ENCODE results near the gene ELMO3.

Gene ELMO3

DNA sequence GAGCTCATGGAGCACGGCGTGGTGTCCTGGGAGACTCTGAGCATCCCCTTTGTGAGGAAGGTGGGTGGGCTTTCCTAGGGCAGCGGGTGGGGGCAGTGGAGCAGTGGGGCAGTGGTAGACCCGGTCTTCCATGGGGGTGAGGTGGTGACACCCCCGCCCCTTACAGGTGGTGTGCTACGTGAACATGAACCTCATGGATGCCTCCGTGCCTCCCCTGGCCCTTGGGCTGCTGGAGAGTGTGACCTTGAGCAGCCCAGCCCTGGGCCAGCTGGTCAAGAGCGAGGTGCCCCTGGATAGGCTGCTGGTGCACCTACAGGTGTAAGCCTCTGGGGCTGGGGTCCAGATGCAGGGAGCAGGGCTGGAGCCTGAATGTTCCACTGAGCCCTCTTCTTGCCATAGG, 1.6 kb downstream of the ELMO3 start:
- no peak for DNase-seq

DNA sequence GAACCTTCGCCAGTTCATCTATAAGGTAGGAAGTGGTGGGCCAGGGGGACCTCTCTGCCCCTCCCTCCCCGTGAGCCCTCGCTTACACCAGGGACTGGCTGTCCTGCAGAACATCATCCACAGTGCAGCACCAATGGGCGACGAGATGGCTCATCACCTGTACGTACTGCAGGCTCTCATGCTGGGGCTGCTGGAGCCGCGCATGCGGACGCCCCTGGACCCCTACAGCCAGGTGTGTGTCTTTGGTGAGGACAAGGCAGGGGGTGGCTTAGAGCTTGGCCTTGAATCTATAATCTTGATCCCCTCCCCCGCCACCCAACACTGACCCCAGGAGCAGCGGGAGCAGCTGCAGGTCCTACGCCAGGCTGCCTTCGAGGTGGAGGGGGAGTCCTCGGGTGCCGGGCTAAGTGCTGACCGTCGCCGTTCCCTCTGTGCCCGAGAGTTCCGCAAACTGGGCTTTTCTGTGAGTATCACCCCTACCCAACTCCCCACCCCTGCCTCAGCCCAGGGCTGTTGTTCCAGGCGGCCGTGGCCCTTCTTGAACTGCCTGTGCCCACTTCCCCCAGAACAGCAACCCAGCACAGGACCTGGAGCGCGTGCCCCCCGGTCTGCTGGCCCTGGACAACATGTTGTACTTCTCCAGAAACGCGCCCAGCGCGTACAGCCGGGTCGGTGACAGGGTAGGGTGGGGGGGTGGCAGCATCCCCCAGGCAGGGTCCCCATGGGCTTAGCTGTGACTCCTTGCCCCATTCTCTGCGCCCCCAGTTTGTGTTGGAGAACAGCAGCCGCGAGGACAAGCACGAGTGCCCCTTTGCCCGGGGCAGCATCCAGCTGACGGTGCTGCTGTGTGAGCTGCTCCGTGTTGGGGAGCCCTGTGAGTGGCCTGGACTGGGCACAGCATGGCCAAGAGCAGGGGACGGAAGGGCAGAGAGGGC, 2.7 kb downstream of the ELMO3 start:
- DNase-seq: no peak

DNA sequence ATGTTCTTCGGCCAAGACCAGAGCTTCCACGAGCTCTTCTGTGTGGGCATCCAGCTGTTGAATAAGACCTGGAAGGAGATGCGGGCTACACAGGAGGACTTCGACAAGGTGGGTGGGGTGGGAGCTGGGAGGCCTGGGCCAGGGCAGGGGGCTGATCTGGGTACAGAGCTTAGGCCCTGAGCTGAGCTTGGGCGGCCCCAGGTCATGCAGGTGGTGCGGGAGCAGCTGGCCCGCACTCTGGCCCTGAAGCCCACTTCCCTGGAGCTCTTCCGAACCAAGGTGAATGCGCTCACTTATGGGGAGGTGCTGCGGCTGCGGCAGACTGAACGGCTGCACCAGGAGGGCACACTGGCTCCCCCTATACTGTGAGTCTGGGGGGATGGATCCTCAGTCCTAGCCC, 3.5 kb downstream of the ELMO3 start:
- no peak for DNase-seq

DNA sequence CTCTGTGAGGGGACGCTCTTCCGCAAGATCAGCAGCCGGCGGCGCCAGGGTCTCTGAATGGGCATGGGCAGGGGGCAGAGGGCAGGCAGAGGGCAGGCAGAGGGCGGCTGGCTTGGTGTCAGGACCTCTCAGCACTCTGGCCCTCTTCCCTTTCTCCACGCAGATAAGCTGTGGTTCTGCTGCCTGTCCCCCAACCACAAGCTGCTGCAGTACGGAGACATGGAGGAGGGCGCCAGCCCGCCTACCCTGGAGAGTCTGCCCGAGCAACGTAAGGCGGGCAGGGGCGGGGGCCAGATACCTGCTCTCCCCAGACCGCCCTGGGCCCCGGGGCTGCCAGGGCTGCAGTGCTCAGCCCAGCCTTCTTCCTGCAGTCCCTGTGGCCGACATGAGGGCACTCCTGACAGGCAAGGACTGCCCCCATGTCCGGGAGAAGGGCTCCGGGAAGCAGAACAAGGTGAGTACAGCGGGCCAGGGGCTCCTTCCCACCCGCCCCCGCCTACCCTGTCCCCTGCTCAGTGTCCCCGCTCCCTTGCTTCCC, 4.1 kb downstream of the ELMO3 start:
- DNase-seq: no peak

DNA sequence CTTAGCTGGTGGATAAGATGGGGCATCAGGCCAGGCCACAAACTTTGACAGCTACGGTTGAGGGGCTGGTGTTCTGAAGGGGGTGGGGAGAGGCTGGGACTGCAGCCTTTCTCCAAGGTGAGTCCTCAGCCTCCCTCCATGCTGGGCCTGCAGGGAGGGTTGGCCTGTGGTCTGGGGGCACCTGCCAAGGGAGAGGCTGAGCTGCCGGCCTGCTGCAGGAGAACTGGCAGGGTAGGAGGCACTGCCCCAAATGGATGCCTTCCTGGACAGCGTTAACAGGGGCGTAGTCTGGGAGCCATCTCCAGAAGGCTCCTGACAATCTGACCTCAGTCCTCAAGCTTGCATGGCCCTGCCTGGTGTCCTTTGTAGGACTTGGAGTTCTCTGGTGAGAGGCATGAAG, 5.1 kb downstream of the ELMO3 start:
- no peak for DNase-seq

DNA sequence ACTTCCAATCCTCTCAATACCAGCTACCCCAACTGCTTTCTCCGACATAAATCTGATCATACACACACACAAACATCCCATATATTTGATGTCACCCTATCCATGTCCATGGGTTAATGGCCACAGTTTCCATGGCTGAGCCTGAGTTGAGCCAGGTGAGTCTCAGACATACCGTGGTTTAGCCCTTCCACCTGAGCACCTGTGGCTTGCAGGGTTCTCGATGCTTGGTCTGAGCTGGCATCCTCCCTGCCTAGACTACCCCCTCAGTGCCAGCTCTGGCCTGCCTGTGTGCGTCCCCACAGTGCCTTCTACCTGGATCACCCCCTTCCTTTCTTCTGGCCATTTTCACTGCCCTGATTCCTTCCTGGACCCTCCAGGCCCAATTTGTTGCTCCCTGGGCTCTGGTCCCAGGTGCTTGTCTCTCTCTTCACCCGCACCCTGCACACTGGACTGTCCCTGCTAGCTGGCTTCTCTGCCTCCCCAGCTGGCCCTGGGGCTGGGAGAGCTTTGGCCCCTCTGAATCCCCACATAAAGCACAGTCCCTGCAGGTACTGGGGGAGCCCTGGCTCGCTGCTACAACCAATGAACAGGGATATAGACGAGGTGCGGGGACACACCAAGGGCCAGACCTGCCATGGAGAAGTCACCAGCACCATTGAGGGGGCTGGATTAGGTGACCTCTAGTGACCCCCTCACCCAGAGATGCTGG, 7.4 kb downstream of the ELMO3 start:
- no peak for DNase-seq

DNA sequence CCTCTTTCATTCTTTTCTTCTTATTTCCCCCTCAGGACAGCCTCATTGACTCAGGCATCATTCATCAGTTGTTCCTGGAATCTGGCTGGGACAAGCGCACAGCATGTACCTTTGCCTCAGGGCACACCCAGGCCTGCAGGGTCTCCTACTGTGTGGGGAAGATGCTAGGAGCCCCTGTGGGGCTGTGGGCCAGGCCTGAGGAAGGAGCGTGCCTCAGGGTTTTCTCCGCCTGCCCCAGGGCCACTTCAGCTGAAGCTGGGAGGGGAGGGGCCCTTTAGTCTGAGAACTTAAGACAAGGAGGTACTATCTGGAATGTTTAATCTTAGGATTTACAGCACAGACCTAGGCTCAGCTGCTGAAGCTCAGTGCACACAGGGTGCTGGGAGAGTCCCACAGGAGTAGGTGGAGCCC, 7.9 kb downstream of the ELMO3 start:
- DNase-seq: no peak

DNA sequence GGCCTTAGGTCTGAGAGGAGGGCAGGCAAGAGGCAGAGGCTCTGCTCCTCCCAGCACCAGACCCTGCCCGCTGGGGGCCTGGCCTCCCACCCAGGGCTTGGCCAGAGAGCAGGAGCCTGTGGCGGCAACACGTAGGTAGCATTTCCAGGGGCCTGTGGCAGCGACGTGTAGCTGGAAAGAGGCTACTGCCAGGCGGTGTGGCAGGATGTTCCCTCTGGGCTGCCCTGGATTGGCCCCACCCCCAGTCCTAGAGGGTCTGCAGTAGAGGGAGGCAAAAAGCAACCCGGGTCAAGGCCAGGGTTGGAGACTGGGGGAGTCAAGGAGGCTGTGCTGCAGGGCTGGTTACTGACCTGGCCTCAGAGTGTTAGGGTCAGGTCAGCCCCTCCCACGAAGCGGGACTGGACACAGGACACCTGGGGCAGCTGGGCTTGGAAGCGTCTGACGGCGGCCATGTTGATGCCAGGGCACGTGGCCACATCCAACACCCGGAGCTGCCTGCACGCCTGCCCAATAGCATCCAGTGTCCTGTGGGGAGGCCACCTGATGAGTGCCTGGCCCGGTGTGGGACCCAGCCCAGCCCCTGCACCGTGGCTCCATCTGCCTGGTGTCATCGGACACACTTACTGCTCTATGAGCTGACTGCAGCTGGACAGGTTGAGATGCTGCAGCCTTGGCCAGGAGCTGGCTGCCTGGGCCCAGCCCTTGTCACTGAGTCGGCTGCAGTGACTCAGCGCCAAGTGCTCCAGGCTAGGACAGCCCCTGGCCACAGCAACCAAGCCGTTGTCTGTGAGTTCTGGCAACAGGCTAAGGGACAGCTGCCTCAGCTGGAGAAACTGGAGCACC, 8.5 kb downstream of the ELMO3 start:
- no peak for DNase-seq

DNA sequence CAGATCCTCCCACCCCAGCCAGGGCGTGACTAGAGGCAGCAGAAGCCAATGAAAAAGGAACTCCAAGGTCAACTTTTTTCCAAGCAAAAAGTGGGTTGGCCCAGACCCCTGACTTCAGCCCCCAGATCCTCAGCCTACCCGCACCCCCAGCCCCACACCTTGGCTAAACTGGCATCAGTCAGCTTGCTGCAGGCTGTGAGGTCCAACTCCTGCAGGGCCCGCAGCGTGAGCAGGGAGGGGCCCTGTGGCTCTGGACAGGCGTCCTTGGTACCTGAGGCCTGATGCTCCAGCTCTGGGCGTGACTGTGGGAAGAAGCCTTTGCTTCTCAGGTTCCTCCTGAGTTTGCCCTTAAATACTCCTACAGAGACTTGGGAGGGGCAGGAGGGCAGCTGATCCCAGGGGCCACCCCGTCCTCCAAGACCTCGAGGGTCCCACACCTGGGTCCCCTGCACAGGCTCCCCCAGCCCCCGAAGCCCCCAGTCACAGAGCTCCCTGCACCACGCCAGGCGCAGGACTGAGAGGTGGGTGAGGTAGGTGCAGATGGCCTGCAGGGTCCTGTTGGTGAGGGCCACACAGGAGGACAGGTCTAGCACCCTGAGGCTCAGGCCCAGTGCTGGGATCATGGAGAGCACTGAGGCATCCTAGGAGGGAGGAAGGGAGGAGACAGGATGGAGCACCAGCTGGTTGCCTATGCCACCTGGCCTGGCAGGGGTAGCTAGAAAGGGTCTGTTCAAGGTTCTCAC, 9.4 kb downstream of the ELMO3 start:
- DNase-seq: no peak

DNA sequence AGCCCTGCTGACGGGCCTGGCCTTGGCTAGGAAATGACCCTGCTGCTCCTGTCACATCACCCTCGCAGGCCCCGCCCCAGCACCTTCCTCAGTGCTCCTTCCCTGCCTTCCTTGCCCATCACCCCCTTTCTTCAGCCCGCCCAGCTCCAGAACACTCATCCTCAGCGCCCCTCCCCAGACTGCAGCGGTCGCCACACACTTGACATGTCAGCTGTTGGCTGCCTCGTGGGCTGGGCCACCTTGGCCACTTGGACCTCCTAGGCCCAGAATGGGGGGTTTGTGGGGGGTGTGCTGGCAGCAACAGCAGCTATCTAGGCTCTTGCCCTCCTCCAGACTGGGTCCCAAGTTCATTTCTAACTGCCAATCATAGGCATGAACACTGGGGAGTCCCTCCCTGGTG, 10.6 kb downstream of the ELMO3 start:
- no peak for DNase-seq

DNA sequence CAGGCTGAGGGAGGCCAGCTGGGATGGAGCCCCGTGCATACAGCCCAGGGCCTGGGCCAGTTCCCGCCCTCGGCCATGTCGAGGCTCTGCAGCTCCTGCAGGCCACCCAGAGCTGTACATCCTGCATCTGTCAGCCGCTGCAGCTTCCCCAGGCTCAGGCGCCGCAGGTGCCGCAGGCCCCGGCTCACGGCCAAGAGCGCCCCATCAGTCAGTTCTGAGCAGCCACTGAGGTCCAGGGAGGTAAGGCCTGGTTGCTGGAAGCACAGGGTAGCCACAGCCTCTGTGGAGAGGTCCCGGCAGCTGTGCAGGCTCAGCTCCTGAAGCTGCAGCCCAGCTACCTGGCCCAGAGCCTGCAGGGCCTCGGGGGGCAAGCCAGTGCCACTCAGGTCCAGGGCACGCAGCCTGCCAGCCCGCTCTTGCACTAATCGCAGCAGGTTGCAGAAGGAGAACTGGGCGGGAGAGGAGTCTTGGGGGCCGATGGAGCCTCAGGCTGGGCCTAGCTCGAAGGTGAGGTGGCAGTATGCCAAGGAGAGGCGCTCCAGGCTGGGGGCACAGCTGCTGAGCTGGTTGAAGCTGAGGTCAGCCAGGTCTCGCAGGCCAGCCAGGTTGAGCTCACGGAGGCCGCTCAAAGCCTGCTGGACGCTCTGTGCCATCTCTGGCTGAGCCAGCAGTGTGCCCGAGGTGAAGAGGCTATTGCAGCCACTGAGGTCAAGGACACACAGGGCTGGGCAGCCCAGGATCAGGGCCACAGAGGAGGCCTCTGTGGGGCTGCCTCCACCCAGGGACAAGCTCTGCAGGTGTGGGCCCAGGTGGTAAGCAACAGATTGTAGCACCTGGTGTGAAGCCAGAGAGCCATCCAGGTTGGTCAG, 11.4 kb downstream of the ELMO3 start:
- no peak for DNase-seq

DNA sequence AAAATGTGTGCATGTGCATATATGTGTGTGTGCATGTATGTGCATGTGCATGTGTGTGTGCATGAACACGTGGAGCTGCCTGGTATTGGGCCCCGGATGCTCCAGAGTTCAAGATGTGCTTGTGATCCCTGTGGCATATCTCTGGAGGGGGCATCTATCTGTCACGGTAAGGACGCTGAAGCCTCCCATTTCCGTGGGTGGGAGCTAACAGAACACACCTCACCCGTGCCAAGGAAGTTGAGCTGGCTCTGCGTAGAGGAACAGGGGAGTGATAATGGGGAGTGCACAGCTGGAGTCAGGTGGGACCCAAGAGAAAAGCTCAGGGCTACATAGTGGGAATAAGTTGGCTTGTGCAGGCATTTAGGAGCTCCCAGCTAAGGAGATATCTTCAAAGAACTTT, 12.7 kb downstream of the ELMO3 start:
- DNase-seq: no peak

DNA sequence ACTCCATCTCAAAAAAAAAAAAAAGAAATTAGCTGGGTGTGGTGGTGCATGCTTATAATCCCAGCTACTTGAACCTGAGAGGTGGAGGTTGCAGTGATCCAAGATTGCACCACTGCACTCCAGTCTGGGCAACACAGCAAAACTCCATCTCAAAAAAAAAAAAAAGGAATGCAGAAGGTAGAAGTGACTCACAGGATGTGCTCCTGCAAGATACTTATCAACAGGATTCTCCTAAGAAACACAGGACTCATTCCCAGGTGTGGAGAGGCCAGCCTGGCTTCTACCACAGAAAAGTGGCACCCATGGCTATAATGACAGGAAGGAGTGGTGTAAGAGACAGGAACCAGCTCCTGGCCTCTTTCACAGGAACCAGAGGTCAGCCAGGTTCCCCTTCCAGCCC, 13.8 kb downstream of the ELMO3 start:
- DNase-seq: no peak

DNA sequence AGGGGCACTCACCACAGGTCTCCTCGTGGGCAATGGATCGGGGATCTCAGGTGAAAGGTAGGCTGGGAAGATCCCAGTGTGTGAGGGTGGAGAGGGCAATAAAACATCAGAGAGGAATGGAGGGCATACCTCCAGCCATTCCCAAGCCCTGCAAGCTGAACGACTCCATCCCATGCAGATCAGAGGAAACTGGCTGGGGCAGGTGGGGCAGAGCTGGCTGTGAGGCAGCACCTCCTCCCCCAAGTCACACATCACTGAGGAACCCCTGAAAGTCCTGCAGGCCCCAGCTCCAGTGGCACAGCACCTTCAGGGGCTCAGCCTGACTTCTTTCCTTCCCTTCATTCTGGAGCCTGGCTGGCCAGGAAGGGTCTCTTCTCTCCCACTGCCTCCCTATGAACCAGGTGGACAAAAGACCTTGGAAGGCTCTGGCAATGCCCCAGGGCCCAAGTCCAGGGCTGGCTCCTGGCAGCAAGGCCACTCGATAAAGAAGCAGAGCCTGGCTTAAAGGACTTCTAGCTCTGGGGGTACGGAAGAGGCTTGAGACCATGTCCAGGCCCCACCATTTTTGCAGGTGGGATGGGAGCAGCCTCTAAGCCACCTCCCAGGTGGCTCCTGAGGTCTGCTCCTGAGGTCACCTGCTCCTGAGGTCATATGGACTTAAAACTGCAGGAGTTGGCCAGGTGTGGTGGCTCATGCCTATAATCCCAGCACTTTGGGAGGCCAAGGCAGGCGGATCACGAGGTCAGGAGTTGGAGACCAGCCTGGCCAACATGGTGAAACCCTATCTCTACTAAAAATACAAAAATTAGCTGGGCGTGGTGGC, 14.5 kb downstream of the ELMO3 start:
- DNase-seq: no peak

DNA sequence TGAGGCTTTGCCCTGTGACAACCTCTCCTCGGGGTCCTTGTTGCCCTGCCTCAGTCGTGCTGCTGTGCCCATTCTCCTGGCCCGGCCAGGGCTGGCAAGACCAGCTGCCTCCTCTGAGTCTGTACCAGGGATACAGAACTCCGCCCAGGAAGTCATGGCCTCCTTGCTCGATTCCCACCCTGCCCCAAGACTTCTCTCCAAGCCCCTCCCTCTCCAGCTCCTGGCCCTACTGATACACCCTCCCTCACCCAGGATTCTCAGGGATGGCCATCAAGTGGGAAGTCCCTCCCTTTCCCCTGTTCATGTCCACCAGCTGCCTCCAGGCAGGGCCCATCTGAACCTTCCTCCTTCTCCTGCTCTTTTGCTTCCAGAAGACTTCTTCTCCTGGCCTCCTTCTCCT, 16.8 kb downstream of the ELMO3 start:
- DNase-seq: no peak

DNA sequence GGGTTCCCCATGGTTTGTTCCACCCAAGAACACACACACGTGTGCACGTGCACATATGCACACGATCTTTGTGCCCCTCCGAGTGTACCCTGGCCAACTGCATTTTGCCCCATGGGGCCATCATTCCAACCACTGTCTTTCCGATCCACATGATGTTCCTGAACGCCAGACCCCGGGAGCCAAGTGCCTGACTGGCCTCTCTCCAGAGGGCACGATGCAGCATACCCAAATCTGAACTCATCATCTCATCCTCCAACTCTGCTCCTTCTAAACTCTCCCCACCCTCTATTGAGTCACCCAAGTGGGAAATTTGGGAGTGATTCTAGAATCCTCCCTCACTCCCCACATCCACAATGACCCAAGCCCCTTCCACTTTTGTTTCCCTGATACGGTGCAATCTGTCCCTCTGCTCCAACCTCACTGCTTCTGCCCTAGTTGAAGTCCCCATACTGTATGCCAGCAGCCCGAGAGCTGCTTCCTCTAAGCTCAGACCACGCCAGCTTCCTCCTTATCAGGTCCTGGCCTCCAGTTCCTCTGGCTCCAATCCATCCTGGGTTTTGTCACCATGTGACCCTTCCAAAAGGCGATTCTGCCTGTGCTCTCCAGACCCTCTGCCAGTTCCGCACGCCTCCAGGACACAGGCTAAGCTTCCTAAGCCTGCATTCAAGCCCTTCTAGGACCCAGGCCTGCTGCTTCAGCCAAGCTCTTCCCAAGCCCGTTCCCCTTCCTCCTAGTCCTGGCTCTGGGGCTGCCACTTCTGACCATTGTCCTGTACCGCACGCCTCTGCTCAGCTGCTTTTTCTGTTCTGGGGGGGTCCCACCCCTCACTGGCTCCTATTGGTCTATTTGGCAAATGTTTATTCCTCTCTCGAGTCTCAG, 17.9 kb downstream of the ELMO3 start:
- DNase-seq: peak; percentile 51 to 60

DNA sequence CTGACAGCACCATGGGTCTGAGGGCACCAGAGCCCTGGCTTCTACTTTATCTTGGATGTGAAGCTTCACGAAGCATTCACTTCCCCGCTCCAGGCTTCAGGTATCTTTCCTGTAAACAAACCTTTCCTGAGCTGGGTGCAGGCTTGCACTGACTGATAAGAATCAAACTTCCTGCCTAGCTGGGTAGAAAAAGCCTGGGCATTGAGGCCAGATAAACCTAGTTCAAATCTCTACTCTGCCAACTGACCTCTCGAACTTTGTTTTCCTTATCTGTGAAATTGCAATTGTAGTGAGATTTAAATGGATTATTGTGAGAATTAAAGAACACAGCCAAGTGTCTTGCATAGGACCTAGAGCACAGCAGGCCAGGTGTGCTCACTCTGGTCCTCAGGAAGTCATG, 25.1 kb downstream of the ELMO3 start:
- no peak for DNase-seq

DNA sequence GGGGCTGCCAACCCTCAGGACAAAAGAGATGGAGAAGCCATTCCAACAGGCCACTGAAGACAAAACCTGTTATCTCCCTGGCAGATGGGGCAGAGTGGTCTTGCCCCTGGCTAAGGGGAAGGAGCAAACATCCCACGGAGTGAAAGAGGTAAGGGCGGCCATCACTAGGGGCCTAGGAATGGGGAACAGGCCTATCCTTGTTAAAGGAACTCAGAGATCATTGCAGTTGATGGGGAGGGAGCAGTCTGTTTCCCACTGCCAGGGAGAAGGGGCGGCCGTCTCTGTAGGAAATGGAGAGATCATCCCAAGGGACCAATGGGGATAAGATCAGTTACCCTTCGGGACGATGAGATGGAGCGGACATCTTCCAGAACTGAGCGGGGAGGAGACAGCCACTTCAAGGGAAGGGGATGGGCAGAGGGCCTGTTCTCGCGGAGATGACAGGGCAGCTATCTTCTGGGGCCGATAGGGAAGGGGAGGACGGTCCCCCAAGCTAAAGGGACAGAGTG, 27.4 kb downstream of the ELMO3 start:
- DNase-seq: no peak
